BE2C (cell line): Measurements from ENCODE around the gene LRRC1.

Experiments used
- DNase-seq: peaks from one replicate; pipeline ENCODE4 v3.0.0-alpha.2; 2020
- H3K27me3 ChIP-seq: fragments of 250-450 bp; sonication (Bioruptor Pico); 2 replicates; pipeline ENCODE4 v1.5.1; 2020; ENCODE audit warnings: mild to moderate bottlenecking
- H3K36me3 ChIP-seq: fragments of 250-450 bp; sonication (Bioruptor Pico); 2 replicates; pipeline ENCODE4 v1.5.1; 2020; ENCODE audit warnings: mild to moderate bottlenecking
- H3K4me1 ChIP-seq: fragments of 250-450 bp; sonication (Bioruptor Pico); 2 replicates; pipeline ENCODE4 v1.5.1; 2020
- H3K4me3 ChIP-seq: 2 replicates; pipeline ENCODE4 v1.5.1; 2011; ENCODE audit warnings: low read depth, low read length
- H3K9me3 ChIP-seq: fragments of 250-450 bp; sonication (Bioruptor Pico); 2 replicates; pipeline ENCODE4 v1.5.1; 2020
- TF ChIP-seq, protein P1 (sequence below): IDR thresholded peaks from 2 replicates; pipeline ENCODE4 v1.5.1; 2012; ENCODE audit warnings: mild to moderate bottlenecking, low read depth, low read length

Gene LRRC1

GRCh38 chr6:53951383-53951782 lies 156.6 kb downstream of the LRRC1 start:
- Histone ChIP-seq H3K4me1 (no peaks in the 10 kb centered on the region), H3K36me3 (no peaks in the 10 kb centered on the region), H3K9me3 (no peaks in the 10 kb centered on the region), H3K27me3 (no peaks in the 10 kb centered on the region), H3K4me3 (no peak overlapping the region)
- DNase-seq, result no peak
- TF ChIP-seq, protein P1, sequence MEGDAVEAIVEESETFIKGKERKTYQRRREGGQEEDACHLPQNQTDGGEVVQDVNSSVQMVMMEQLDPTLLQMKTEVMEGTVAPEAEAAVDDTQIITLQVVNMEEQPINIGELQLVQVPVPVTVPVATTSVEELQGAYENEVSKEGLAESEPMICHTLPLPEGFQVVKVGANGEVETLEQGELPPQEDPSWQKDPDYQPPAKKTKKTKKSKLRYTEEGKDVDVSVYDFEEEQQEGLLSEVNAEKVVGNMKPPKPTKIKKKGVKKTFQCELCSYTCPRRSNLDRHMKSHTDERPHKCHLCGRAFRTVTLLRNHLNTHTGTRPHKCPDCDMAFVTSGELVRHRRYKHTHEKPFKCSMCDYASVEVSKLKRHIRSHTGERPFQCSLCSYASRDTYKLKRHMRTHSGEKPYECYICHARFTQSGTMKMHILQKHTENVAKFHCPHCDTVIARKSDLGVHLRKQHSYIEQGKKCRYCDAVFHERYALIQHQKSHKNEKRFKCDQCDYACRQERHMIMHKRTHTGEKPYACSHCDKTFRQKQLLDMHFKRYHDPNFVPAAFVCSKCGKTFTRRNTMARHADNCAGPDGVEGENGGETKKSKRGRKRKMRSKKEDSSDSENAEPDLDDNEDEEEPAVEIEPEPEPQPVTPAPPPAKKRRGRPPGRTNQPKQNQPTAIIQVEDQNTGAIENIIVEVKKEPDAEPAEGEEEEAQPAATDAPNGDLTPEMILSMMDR, result no peak

GRCh38 chr6:53956068-53956711 lies 161.4 kb downstream of the LRRC1 start:
- TF ChIP-seq, protein P1, result peak; percentile 62
- H3K9me3 ChIP-seq, result no peaks in the 10 kb centered on the region
- DNase-seq, result peak; percentile 64
- H3K4me1 ChIP-seq, result no peaks in the 10 kb centered on the region
- H3K4me3 ChIP-seq, result no peak overlapping the region
- H3K36me3 ChIP-seq, result no peaks in the 10 kb centered on the region
- H3K27me3 ChIP-seq, result no peaks in the 10 kb centered on the region

- TF ChIP-seq, protein P1, result no peak
- H3K4me3 ChIP-seq, result no peak overlapping the region
- DNase-seq, result no peak
- no peaks in the 10 kb centered on the region for H3K4me1 ChIP-seq
- no peaks in the 10 kb centered on the region for H3K9me3 ChIP-seq
- H3K36me3 ChIP-seq, result no peaks in the 10 kb centered on the region
- H3K27me3 ChIP-seq, result no peaks in the 10 kb centered on the region
Measured at GRCh38 chr6:53956804-53957203, 162.0 kb downstream of the LRRC1 start.

DNA sequence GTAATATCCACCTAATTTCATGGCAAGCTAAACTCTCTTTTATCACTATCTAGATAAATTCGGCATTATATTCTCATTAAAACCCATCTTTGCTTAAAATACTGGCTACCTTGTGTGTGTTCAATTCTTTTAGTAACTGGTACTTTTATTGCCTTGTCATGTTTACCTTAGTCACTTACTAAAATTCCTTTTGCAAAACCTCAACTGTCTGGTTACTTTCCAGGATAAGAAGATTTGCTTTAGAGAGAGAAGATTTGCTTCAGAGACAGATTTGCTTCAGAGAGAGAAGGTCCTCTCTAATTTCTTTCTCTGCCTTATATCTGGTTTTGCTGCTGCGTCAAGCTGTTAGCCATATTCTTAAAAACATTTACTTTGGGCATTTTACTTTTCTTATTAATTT lies 164.9 kb downstream of the LRRC1 start:
- no peak for DNase-seq
- Histone ChIP-seq H3K36me3 (no peaks in the 10 kb centered on the region), H3K27me3 (no peaks in the 10 kb centered on the region), H3K4me1 (no peaks in the 10 kb centered on the region), H3K9me3 (no peaks in the 10 kb centered on the region), H3K4me3 (no peak overlapping the region)
- TF ChIP-seq, protein P1, result no peak

DNA sequence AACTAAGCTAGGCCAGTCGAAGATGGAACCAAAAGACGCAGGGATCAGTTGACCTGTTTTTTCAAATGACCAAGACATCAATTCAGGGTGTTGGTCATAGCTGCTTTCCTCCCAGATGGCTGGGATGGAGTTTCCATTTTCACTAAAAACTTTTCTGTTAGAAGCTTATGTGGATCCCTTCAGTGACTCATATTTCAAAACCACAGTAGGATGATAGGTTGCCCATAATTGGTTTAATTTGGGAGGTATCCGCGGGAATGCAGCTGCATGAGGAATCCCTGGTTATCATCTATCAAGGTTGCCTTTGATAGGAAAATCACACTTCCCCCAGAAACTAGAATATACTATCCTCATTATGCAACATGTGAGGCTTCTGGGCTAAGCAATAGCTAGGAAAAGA lies 165.5 kb downstream of the LRRC1 start:
- TF ChIP-seq, protein P1, result no peak
- no peaks in the 10 kb centered on the region for H3K36me3 ChIP-seq
- DNase-seq, result no peak
- H3K4me3 ChIP-seq, result no peak overlapping the region
- H3K4me1 ChIP-seq, result no peaks in the 10 kb centered on the region
- H3K27me3 ChIP-seq, result no peaks in the 10 kb centered on the region
- no peaks in the 10 kb centered on the region for H3K9me3 ChIP-seq

DNA sequence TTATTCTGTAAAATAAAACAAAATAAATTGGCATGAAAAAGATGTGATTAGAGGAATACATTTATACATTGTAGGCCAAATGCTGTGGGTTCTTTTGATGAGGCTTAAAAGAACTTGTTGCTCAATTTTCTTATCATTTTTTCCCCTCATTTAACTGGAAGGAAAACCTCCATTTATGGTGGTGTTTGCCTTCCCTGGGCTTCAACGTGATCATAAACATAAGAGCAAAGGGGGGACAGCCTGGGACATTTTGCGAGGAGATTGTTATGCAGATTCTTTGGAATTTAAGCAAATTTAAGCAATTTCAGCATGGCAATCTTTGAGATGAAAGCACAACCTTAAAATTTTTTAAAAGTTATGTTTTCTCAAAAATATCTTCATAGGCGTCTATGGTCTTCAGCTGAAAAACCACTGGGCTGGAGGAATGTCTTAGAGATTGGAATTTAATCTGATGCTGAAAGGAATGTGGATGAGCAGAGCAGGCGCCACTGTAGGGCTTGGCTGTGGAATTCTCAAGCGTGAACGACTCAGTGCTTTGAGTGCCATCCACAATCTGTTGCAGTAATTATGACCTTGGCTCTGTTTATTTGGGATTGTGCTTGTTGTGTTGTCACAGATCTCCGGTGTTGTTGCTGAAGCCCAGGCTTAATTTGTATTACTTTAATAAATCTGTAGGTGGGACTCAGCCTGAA lies 167.0 kb downstream of the LRRC1 start:
- H3K27me3 ChIP-seq, result no peaks in the 10 kb centered on the region
- no peak for DNase-seq
- H3K4me3 ChIP-seq, result no peak overlapping the region
- TF ChIP-seq, protein P1, result no peak
- H3K9me3 ChIP-seq, result no peaks in the 10 kb centered on the region
- no peaks in the 10 kb centered on the region for H3K4me1 ChIP-seq
- no peaks in the 10 kb centered on the region for H3K36me3 ChIP-seq
